ENCODE data around the gene LIN9. TPM values are rescaled to one million over a fixed set of nuclear protein-coding genes. Genes with fewer than 3 reads are reported as not detected.

Gene LIN9
- total and polyA plus RNA-seq, 2 donors (not counting 1 experiment from before 2014, with no cell fraction given): 2.3 to 2.8 TPM

DNA sequence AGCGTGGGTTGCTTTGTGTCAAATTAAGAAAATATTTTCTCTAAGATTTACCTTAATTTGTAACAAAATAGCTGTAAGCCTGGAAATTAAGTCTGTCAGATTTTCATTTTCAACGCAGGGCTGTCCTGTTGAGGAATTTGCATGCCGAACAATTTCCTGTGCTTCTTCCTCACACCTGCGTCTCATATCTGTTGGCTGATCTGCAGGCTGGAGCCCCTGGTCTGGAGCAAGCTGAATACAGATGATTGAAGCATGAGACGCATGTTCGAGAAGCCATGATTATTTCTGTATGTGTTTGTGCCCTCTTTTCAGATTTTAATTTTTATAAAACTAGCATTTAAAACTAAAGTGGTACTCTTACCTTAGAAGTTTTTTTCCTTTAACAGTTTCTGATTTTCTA, 75.7 kb downstream of the LIN9 start:
- no peak overlapping the region for H3K27ac ChIP-seq (ENCODE audit: insufficient read depth, low read length)
- no peak overlapping the region for H3K4me3 ChIP-seq (replicated peaks in 1 of 4; ENCODE audit: control extremely low read depth in 1 of 4, insufficient read depth in 1 of 4, low read depth in 3 of 4, low read length in 4 of 4)
- no peaks in the 10 kb centered on the region for H4K20me1 ChIP-seq (ENCODE audit: control insufficient read depth, extremely low read depth, insufficient read depth, low read length)
- H3K79me2 ChIP-seq (ENCODE audit: control insufficient read depth, insufficient read depth, low read length): no peaks in the 10 kb centered on the region
- H3K36me3 ChIP-seq (ENCODE audit: control insufficient read depth, insufficient read depth, low read length): no peaks in the 10 kb centered on the region
- H3K4me2 ChIP-seq (ENCODE audit: extremely low read depth, insufficient read depth, low read length): no peak overlapping the region
- H3K27me3 ChIP-seq (ENCODE audit: control insufficient read depth, insufficient read depth, low read length): no peaks in the 10 kb centered on the region
- no peaks in the 10 kb centered on the region for H3K4me1 ChIP-seq (ENCODE audit: control insufficient read depth, extremely low read depth, insufficient read depth, low read length)
- no peak for TF ChIP-seq EZH2 (IDR thresholded peaks at IDR 0.05; ENCODE audit: low read length, missing control alignments)
- no peak for TF ChIP-seq CTCF (conservative IDR thresholded peaks at IDR 0.05 in 1 of 2, IDR thresholded peaks at IDR 0.05 in 1 of 2; ENCODE audit: low read depth in 1 of 2, low read length in 2 of 2)
- H3K9ac ChIP-seq (ENCODE audit: insufficient read depth, low read length): no peak overlapping the region
- no peak overlapping the region for H2AFZ ChIP-seq (ENCODE audit: low read length)
- H3K9me3 ChIP-seq (ENCODE audit: control insufficient read depth, insufficient read depth, low read depth, low read length): no peaks in the 10 kb centered on the region
- DNase-seq (ENCODE audit: low read depth in 2 of 2): no peak

DNA sequence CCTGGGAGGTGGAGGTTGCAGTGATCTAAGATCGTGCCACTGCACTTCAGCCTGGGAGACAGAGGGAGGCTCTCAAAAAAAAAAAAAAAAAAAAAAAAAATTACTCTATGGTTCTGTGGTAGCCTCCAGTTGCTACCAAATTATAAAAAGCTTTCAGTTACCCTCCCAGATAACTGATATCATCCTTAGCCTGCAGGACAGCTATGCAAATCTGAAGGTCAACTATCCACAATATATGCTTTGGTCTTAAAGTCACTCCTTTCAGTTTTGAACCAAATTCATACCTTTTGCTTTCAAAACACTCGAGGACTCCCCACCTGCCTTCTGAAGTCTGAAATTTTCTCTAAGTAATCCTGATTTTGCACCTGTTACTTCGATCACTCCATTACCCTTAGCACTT, 82.4 kb downstream of the LIN9 start:
- no peak overlapping the region for H3K4me2 ChIP-seq (ENCODE audit: extremely low read depth, insufficient read depth, low read length)
- H3K9ac ChIP-seq (ENCODE audit: insufficient read depth, low read length): no peak overlapping the region
- H3K79me2 ChIP-seq (ENCODE audit: control insufficient read depth, insufficient read depth, low read length): no peaks in the 10 kb centered on the region
- no peaks in the 10 kb centered on the region for H3K9me3 ChIP-seq (ENCODE audit: control insufficient read depth, insufficient read depth, low read depth, low read length)
- H3K4me3 ChIP-seq (replicated peaks in 1 of 4; ENCODE audit: control extremely low read depth in 1 of 4, insufficient read depth in 1 of 4, low read depth in 3 of 4, low read length in 4 of 4): no peak overlapping the region
- TF ChIP-seq CTCF (conservative IDR thresholded peaks at IDR 0.05 in 1 of 2, IDR thresholded peaks at IDR 0.05 in 1 of 2; ENCODE audit: low read depth in 1 of 2, low read length in 2 of 2) (no peak), EZH2 (IDR thresholded peaks at IDR 0.05; ENCODE audit: low read length, missing control alignments) (no peak)
- H3K27me3 ChIP-seq (ENCODE audit: control insufficient read depth, insufficient read depth, low read length): peaks cover 8% of the 10 kb centered on the region
- H2AFZ ChIP-seq (ENCODE audit: low read length): no peak overlapping the region
- no peaks in the 10 kb centered on the region for H3K36me3 ChIP-seq (ENCODE audit: control insufficient read depth, insufficient read depth, low read length)
- no peaks in the 10 kb centered on the region for H4K20me1 ChIP-seq (ENCODE audit: control insufficient read depth, extremely low read depth, insufficient read depth, low read length)
- DNase-seq (ENCODE audit: low read depth in 2 of 2): no peak
- H3K4me1 ChIP-seq (ENCODE audit: control insufficient read depth, extremely low read depth, insufficient read depth, low read length): no peaks in the 10 kb centered on the region
- no peak overlapping the region for H3K27ac ChIP-seq (ENCODE audit: insufficient read depth, low read length)

DNA sequence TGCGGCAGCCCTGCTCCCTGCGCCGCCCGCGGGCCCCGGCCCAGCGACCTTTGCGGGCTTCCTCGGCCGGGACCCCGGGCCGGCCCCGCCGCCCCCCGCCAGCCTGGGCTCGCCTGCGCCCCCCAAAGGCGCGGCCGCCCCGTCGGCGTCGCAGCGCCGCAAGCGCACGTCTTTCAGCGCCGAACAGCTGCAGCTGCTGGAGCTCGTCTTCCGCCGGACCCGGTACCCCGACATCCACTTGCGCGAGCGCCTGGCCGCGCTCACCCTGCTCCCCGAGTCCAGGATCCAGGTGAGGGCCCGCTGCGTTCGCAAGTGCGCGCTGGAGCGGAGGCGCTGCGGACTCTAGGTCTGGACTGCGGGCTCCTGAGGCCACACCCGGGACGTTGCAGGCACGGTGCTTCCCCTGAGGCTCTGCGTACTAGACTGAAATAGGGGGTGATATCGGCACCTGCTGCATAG, 85.1 kb downstream of the LIN9 start:
- Histone ChIP-seq H3K9ac (ENCODE audit: insufficient read depth, low read length) (no peak overlapping the region), H3K4me2 (ENCODE audit: extremely low read depth, insufficient read depth, low read length) (peak overlapping the region; percentile 95), H3K4me3 (replicated peaks in 1 of 4; ENCODE audit: control extremely low read depth in 1 of 4, insufficient read depth in 1 of 4, low read depth in 3 of 4, low read length in 4 of 4) (peak overlapping the region; percentile 38 to 53 (median 40)), H3K27me3 (ENCODE audit: control insufficient read depth, insufficient read depth, low read length) (peaks cover 8% of the 10 kb centered on the region), H3K4me1 (ENCODE audit: control insufficient read depth, extremely low read depth, insufficient read depth, low read length) (no peaks in the 10 kb centered on the region), H3K27ac (ENCODE audit: insufficient read depth, low read length) (no peak overlapping the region), H3K79me2 (ENCODE audit: control insufficient read depth, insufficient read depth, low read length) (no peaks in the 10 kb centered on the region), H2AFZ (ENCODE audit: low read length) (peak overlapping the region; percentile 67), H4K20me1 (ENCODE audit: control insufficient read depth, extremely low read depth, insufficient read depth, low read length) (no peaks in the 10 kb centered on the region), H3K9me3 (ENCODE audit: control insufficient read depth, insufficient read depth, low read depth, low read length) (no peaks in the 10 kb centered on the region), H3K36me3 (ENCODE audit: control insufficient read depth, insufficient read depth, low read length) (no peaks in the 10 kb centered on the region)
- TF ChIP-seq EZH2 (IDR thresholded peaks at IDR 0.05; ENCODE audit: low read length, missing control alignments) (no peak), CTCF (conservative IDR thresholded peaks at IDR 0.05 in 1 of 2, IDR thresholded peaks at IDR 0.05 in 1 of 2; ENCODE audit: low read depth in 1 of 2, low read length in 2 of 2) (no peak)
- DNase-seq (ENCODE audit: low read depth in 2 of 2): peak in 1 of 2 donors; percentile 13
